Measurements from ENCODE around the gene ADAM12.

The ADAM12 gene

GRCh38 chr10:125991392-125991791, 396.9 kb downstream of the ADAM12 start:
- TF ChIP-seq CTCF (IDR thresholded peaks at IDR 0.05; ENCODE audit: low read depth, low read length, poor library complexity, severe bottlenecking) (no peak), EZH2phosphoT487 (IDR thresholded peaks at IDR 0.05; ENCODE audit: borderline replicate concordance, low read length) (no peak)
- H3K9me2 ChIP-seq (replicated peaks; ENCODE audit: control insufficient read depth, low read length): no peaks in the 10 kb centered on the region
- H3K9me3 ChIP-seq (ENCODE audit: control insufficient read depth, insufficient read depth, low read length): no peaks in the 10 kb centered on the region
- H3K4me1 ChIP-seq (ENCODE audit: control insufficient read depth, low read length): no peaks in the 10 kb centered on the region
- no peaks in the 10 kb centered on the region for H3F3A ChIP-seq (ENCODE audit: control insufficient read depth, insufficient read depth)
- H3K4me3 ChIP-seq (ENCODE audit: low read length): no peak overlapping the region
- H4K20me1 ChIP-seq (ENCODE audit: control insufficient read depth, insufficient read depth, low read depth, low read length): no peaks in the 10 kb centered on the region
- H3K36me3 ChIP-seq (ENCODE audit: control insufficient read depth, low read length): no peaks in the 10 kb centered on the region
- peaks cover 5% of the 10 kb centered on the region; the same call in 1 of the 2 replicates for H3K27me3 ChIP-seq (ENCODE audit: control insufficient read depth, low read length)
- no peak overlapping the region for H3K27ac ChIP-seq (ENCODE audit: low read depth, low read length)
- no peaks in the 10 kb centered on the region for H3K79me2 ChIP-seq (ENCODE audit: control insufficient read depth, low read length)
- H3K4me2 ChIP-seq (ENCODE audit: low read length): no peak overlapping the region

GRCh38 chr10:125990974-125991373, 397.3 kb downstream of the ADAM12 start:
- Histone ChIP-seq H3K9me3 (ENCODE audit: control insufficient read depth, insufficient read depth, low read length) (no peaks in the 10 kb centered on the region), H3F3A (ENCODE audit: control insufficient read depth, insufficient read depth) (no peaks in the 10 kb centered on the region), H3K4me2 (ENCODE audit: low read length) (no peak overlapping the region), H3K36me3 (ENCODE audit: control insufficient read depth, low read length) (no peaks in the 10 kb centered on the region), H3K27me3 (ENCODE audit: control insufficient read depth, low read length) (peaks cover 5% of the 10 kb centered on the region; the same call in 1 of the 2 replicates), H3K79me2 (ENCODE audit: control insufficient read depth, low read length) (no peaks in the 10 kb centered on the region), H4K20me1 (ENCODE audit: control insufficient read depth, insufficient read depth, low read depth, low read length) (no peaks in the 10 kb centered on the region), H3K9me2 (replicated peaks; ENCODE audit: control insufficient read depth, low read length) (no peaks in the 10 kb centered on the region), H3K27ac (ENCODE audit: low read depth, low read length) (no peak overlapping the region), H3K4me3 (ENCODE audit: low read length) (no peak overlapping the region), H3K4me1 (ENCODE audit: control insufficient read depth, low read length) (no peaks in the 10 kb centered on the region)
- no peak for TF ChIP-seq EZH2phosphoT487 (IDR thresholded peaks at IDR 0.05; ENCODE audit: borderline replicate concordance, low read length)
- TF ChIP-seq CTCF (IDR thresholded peaks at IDR 0.05; ENCODE audit: low read depth, low read length, poor library complexity, severe bottlenecking): no peak

GRCh38 chr10:125989791-125990190, 398.5 kb downstream of the ADAM12 start:
- no peak overlapping the region for H3K27ac ChIP-seq (ENCODE audit: low read depth, low read length)
- no peak overlapping the region for H3K4me2 ChIP-seq (ENCODE audit: low read length)
- H3K79me2 ChIP-seq (ENCODE audit: control insufficient read depth, low read length): no peaks in the 10 kb centered on the region
- no peaks in the 10 kb centered on the region for H4K20me1 ChIP-seq (ENCODE audit: control insufficient read depth, insufficient read depth, low read depth, low read length)
- no peaks in the 10 kb centered on the region for H3K4me1 ChIP-seq (ENCODE audit: control insufficient read depth, low read length)
- no peaks in the 10 kb centered on the region for H3K9me3 ChIP-seq (ENCODE audit: control insufficient read depth, insufficient read depth, low read length)
- H3K36me3 ChIP-seq (ENCODE audit: control insufficient read depth, low read length): no peaks in the 10 kb centered on the region
- H3K4me3 ChIP-seq (ENCODE audit: low read length): no peak overlapping the region
- no peak for TF ChIP-seq EZH2phosphoT487 (IDR thresholded peaks at IDR 0.05; ENCODE audit: borderline replicate concordance, low read length)
- TF ChIP-seq CTCF (IDR thresholded peaks at IDR 0.05; ENCODE audit: low read depth, low read length, poor library complexity, severe bottlenecking): no peak
- H3K27me3 ChIP-seq (ENCODE audit: control insufficient read depth, low read length): peaks cover 8% of the 10 kb centered on the region
- no peaks in the 10 kb centered on the region for H3F3A ChIP-seq (ENCODE audit: control insufficient read depth, insufficient read depth)
- H3K9me2 ChIP-seq (replicated peaks; ENCODE audit: control insufficient read depth, low read length): no peaks in the 10 kb centered on the region

All from DOHH2 (cell line).